HG03575 (cell line): ENCODE results near the gene SULT1A3.
A peak's percentile ranks its signal among the peaks of the same experiment; 100 is the strongest.
"Not testable (repeated sequence)": the region's sequence is repeated elsewhere in the genome, so short reads cannot be mapped to it uniquely, and the experiment has no call there.

Source experiments
- ATAC-seq: cut with Tn5 transposase; IDR thresholded peaks from one replicate; pipeline ENCODE4 v1.9.1; 2021; ENCODE audit not compliant: unreplicated experiment, insufficient number of reproducible peaks, low FRiP score; ENCODE audit errors: extremely low read depth

SULT1A3 gene

GRCh38 chr16:30185683-30186421, 13.2 kb upstream of the SULT1A3 start:
- ATAC-seq, result no peak

GRCh38 chr16:30186444-30186781, 12.6 kb upstream of the SULT1A3 start:
- ATAC-seq, result no peak

- ATAC-seq, result no peak
Observed at GRCh38 chr16:30186782-30187555, 12.1 kb upstream of the SULT1A3 start.

- no peak for ATAC-seq
Observed at GRCh38 chr16:30187556-30187865, 11.5 kb upstream of the SULT1A3 start.

- ATAC-seq, result no peak
Observed at GRCh38 chr16:30187971-30188561, 11.0 kb upstream of the SULT1A3 start.

GRCh38 chr16:30191158-30191557, 7.9 kb upstream of the SULT1A3 start:
- ATAC-seq, result not testable (repeated sequence)

- ATAC-seq, result not testable (repeated sequence)
Observed at GRCh38 chr16:30193098-30193497, 6.0 kb upstream of the SULT1A3 start.

- peak; percentile 61 for ATAC-seq
Observed at GRCh38 chr16:30193615-30194014, 5.4 kb upstream of the SULT1A3 start, which contains the start of the genes BOLA2B and SLX1A. TSS of gene BOLA2B (minus strand) at chr16:30193666. CDS start at chr16:30193595, 71 bp downstream. TSS of gene SLX1A (plus strand) at chr16:30193875. CDS start at chr16:30194085, 210 bp downstream.

- ATAC-seq, result not testable (repeated sequence)
Observed at GRCh38 chr16:30194172-30194925, 4.7 kb upstream of the SULT1A3 start.

- not testable (repeated sequence) for ATAC-seq
Observed at GRCh38 chr16:30197001-30197400, 2.1 kb upstream of the SULT1A3 start.

GRCh38 chr16:30199608-30200343, 721 bp downstream of the SULT1A3 start:
- ATAC-seq, result not testable (repeated sequence)

- not testable (repeated sequence) for ATAC-seq
Observed at GRCh38 chr16:30205541-30206236, 6.6 kb downstream of the SULT1A3 start.

- ATAC-seq, result not testable (repeated sequence)
Observed at GRCh38 chr16:30206252-30206651, 7.2 kb downstream of the SULT1A3 start.

GRCh38 chr16:30207063-30207704, 8.1 kb downstream of the SULT1A3 start:
- ATAC-seq, result not testable (repeated sequence)

- not testable (repeated sequence) for ATAC-seq
Observed at GRCh38 chr16:30209032-30209431, 10.0 kb downstream of the SULT1A3 start.

- ATAC-seq, result not testable (repeated sequence)
Observed at GRCh38 chr16:30211414-30211813, 12.4 kb downstream of the SULT1A3 start.

GRCh38 chr16:30217082-30217481, 18.0 kb downstream of the SULT1A3 start:
- ATAC-seq, result not testable (repeated sequence)
